Thyroid gland (tissue), 4 donors: ENCODE measurements around the gene TIAM1. TPM values are rescaled to one million over a fixed set of nuclear protein-coding genes. Genes with fewer than 3 reads are reported as not detected.

Experiments used
- DNase-seq, 2 donors: peaks; one replicate each; pipeline ENCODE4 v3.0.0-alpha.2; 2019
- H3K27ac ChIP-seq, 3 donors: fragments of 200-600 bp; sonication (generic); 1 replicate in 2 of 3; 2 replicates in 1 of 3; pipeline ENCODE4 v1.5.1; 2016 to 2019; ENCODE audit warnings: mild to moderate bottlenecking in 1 of 3, moderate library complexity in 1 of 3
- H3K27me3 ChIP-seq: fragments of 200-600 bp; sonication (generic); one replicate; pipeline ENCODE4 v1.5.1; 2019
- H3K36me3 ChIP-seq, 2 donors: fragments of 200-600 bp; sonication (generic); one replicate each; pipeline ENCODE4 v1.5.1; 2016 to 2019
- H3K4me1 ChIP-seq, 2 donors: fragments of 200-600 bp; sonication (generic); one replicate each; pipeline ENCODE4 v1.5.1; 2017 to 2019
- H3K4me3 ChIP-seq, 3 donors: fragments of 200-600 bp; sonication (generic); replicated peaks in 1 of 3; 1 replicate in 2 of 3; 2 replicates in 1 of 3; pipeline ENCODE4 v1.5.1; 2016; ENCODE audit warnings: mild to moderate bottlenecking in 1 of 3
- H3K9me3 ChIP-seq: fragments of 200-600 bp; sonication (generic); one replicate; pipeline ENCODE4 v1.5.1; 2017
- CTCF ChIP-seq, 6 experiments: fragments of 200-600 bp in 3 of 6; fragments of 450-650 bp in 3 of 6; sonication (generic) in 3 of 6; IDR thresholded peaks; one replicate each; pipeline ENCODE4 v1.5.1; 2016 to 2019; ENCODE audit warnings: antibody characterized with exemption in 6 of 6, mild to moderate bottlenecking in 2 of 6, inconsistent platforms in 1 of 6, moderate library complexity in 1 of 6
- POLR2A ChIP-seq, 2 donors: fragments of 450-650 bp; IDR thresholded peaks; one replicate each; pipeline ENCODE4 v1.6.1; 2017; ENCODE audit warnings: antibody characterized with exemption in 2 of 2, mild to moderate bottlenecking in 2 of 2, moderate library complexity in 1 of 2
- WGBS, 2 donors: methylation state at CpG; one replicate each; pipeline ENCODE4 v1.1.5; 2017; 5-methylcytosine and 5-hydroxymethylcytosine counted together
- intact Hi-C: fragments of 100-400 bp; cut with DNase I; formaldehyde crosslinking; loops from one replicate; pipeline ENCODE4 v1.15.1; 2023
- total RNA-seq, 4 donors: library from RNA; depleted of rRNA; stranded (reverse); fragments of >200 nt; gene quantifications; one replicate each; pipeline ENCODE4 v1.2.3, GENCODE V29; 2016

TIAM1 gene
- total RNA-seq, 4 donors from 2014 or later = 2.2 to 6.7 (median 2.4) TPM

- H3K27me3 ChIP-seq = no peaks in the 10 kb centered on the region
- TF ChIP-seq POLR2A (IDR thresholded peaks at IDR 0.05) (no peak), CTCF (IDR thresholded peaks at IDR 0.05) (no peak)
- H3K4me3 ChIP-seq = no peak overlapping the region
- no peaks in the 10 kb centered on the region for H3K36me3 ChIP-seq
- H3K27ac ChIP-seq = no peak overlapping the region
- no peaks in the 10 kb centered on the region for H3K9me3 ChIP-seq
- DNase-seq = no peak
- no peaks in the 10 kb centered on the region for H3K4me1 ChIP-seq
- WGBS, 2 donors = 79 to 82% methylated on average over 11 of the region's 11 CpGs
- intact Hi-C loops = no loop called here
Observed at GRCh38 chr21:31132574-31133242, 211.4 kb downstream of the TIAM1 start.

- Histone ChIP-seq H3K27me3 (no peaks in the 10 kb centered on the region), H3K4me3 (no peak overlapping the region), H3K9me3 (no peaks in the 10 kb centered on the region), H3K4me1 (no peaks in the 10 kb centered on the region), H3K27ac (no peak overlapping the region), H3K36me3 (no peaks in the 10 kb centered on the region)
- TF ChIP-seq CTCF (IDR thresholded peaks at IDR 0.05) (no peak), POLR2A (IDR thresholded peaks at IDR 0.05) (no peak)
- 86 to 87% methylated on average over 2 of the region's 2 CpGs for WGBS, 2 donors
- intact Hi-C loops = no loop called here
- DNase-seq = no peak
Observed at GRCh38 chr21:31130821-31131220, 213.2 kb downstream of the TIAM1 start.

- Histone ChIP-seq H3K9me3 (no peaks in the 10 kb centered on the region), H3K4me3 (no peak overlapping the region), H3K4me1 (no peaks in the 10 kb centered on the region), H3K36me3 (no peaks in the 10 kb centered on the region), H3K27me3 (no peaks in the 10 kb centered on the region), H3K27ac (no peak overlapping the region)
- no peak for DNase-seq
- TF ChIP-seq POLR2A (IDR thresholded peaks at IDR 0.05) (no peak), CTCF (IDR thresholded peaks at IDR 0.05) (no peak)
- 82 to 84% methylated on average over 5 of the region's 5 CpGs for WGBS, 2 donors
- intact Hi-C loops = no loop called here
Observed at GRCh38 chr21:31128234-31128633, 215.8 kb downstream of the TIAM1 start.

GRCh38 chr21:31124010-31124409, 220.1 kb downstream of the TIAM1 start:
- no peak for DNase-seq
- intact Hi-C loops = no loop called here
- Histone ChIP-seq H3K36me3 (no peaks in the 10 kb centered on the region), H3K4me3 (no peak overlapping the region), H3K27ac (no peak overlapping the region), H3K27me3 (no peaks in the 10 kb centered on the region), H3K4me1 (no peaks in the 10 kb centered on the region), H3K9me3 (no peaks in the 10 kb centered on the region)
- TF ChIP-seq POLR2A (IDR thresholded peaks at IDR 0.05) = no peak
- no peak for TF ChIP-seq CTCF (IDR thresholded peaks at IDR 0.05)
- 63 to 72% methylated on average over 6 of the region's 6 CpGs for WGBS, 2 donors

GRCh38 chr21:31119199-31119598, 224.9 kb downstream of the TIAM1 start:
- DNase-seq = no peak
- H3K27me3 ChIP-seq = no peaks in the 10 kb centered on the region
- no peak for TF ChIP-seq POLR2A (IDR thresholded peaks at IDR 0.05)
- no peak for TF ChIP-seq CTCF (IDR thresholded peaks at IDR 0.05)
- no peaks in the 10 kb centered on the region for H3K36me3 ChIP-seq
- H3K4me1 ChIP-seq = no peaks in the 10 kb centered on the region
- intact Hi-C loops = no loop called here
- no peaks in the 10 kb centered on the region for H3K9me3 ChIP-seq
- H3K27ac ChIP-seq = no peak overlapping the region
- WGBS, 2 donors = 92 to 97% methylated on average over 6 of the region's 6 CpGs
- H3K4me3 ChIP-seq = no peak overlapping the region
